Stimulated activated CD4-positive, alpha-beta T cell treated with anti-CD3 and anti-CD28 coated beads, Interleukin-4, amount 100 ng/mL, for 4 hours (primary cell): ENCODE data around the gene SPO11.

Experiments used
- DNase-seq, 2 experiments: peaks; one replicate each; pipeline ENCODE4 v3.0.0-alpha.2; 2020

The SPO11 gene

GRCh38 chr20:57378646-57379262, 49.2 kb downstream of the SPO11 start:
- no peak for DNase-seq

- no peak for DNase-seq
These were observed 49.7 kb downstream of the SPO11 start for GRCh38 chr20:57379263-57379647.

GRCh38 chr20:57380081-57380750, 50.6 kb downstream of the SPO11 start:
- no peak for DNase-seq

- peak; percentile 79 to 80 for DNase-seq
These were observed 52.2 kb downstream of the SPO11 start for GRCh38 chr20:57381596-57382503.

GRCh38 chr20:57382516-57382915, 52.9 kb downstream of the SPO11 start:
- no peak for DNase-seq

GRCh38 chr20:57383447-57384347, 54.1 kb downstream of the SPO11 start:
- no peak for DNase-seq

GRCh38 chr20:57384486-57384885, 54.9 kb downstream of the SPO11 start:
- DNase-seq, result no peak

GRCh38 chr20:57384953-57385761, 55.6 kb downstream of the SPO11 start:
- DNase-seq, result no peak

GRCh38 chr20:57385940-57386339, 56.3 kb downstream of the SPO11 start:
- no peak for DNase-seq

GRCh38 chr20:57386762-57387161, 57.2 kb downstream of the SPO11 start:
- DNase-seq, result no peak

GRCh38 chr20:57387463-57387862, 57.9 kb downstream of the SPO11 start:
- DNase-seq, result no peak

- DNase-seq, result no peak
These were observed 58.4 kb downstream of the SPO11 start for GRCh38 chr20:57387945-57388371.

GRCh38 chr20:57388953-57389694, 59.5 kb downstream of the SPO11 start:
- DNase-seq, result peak; percentile 63 to 68

GRCh38 chr20:57389695-57390603, 60.3 kb downstream of the SPO11 start:
- DNase-seq, result peak; percentile 69 to 72

GRCh38 chr20:57390604-57391438, 61.2 kb downstream of the SPO11 start, which contains the start of gene RBM38:
TSS of gene RBM38 (plus strand) at chr20:57391396. CDS start at chr20:57391582, 186 bp downstream.
- peak; percentile 77 to 85 for DNase-seq

GRCh38 chr20:57391439-57392301, 62.1 kb downstream of the SPO11 start:
- peak; percentile 40 to 45 for DNase-seq

GRCh38 chr20:57392512-57393271, 63.1 kb downstream of the SPO11 start:
- DNase-seq, result peak; percentile 60 to 61
